Neural cell (in vitro differentiated cells): Measurements from ENCODE around the gene KATNAL2. TPM values are rescaled to one million over a fixed set of nuclear protein-coding genes. Genes with fewer than 3 reads are reported as not detected.

ENCODE experiments used
- H2AFZ ChIP-seq: fragments of 200-600, 300-800 bp; sonication (generic), shearing (Covaris generic); 2 replicates; pipeline ENCODE4 v1.6.0; 2014; ENCODE audit warnings: low read depth, mild to moderate bottlenecking, antibody characterized with exemption, low read length, moderate library complexity
- H3F3A ChIP-seq: fragments of 200-600 bp; shearing (Covaris generic); 2 replicates; pipeline ENCODE4 v1.6.1; 2016; ENCODE audit warnings: mild to moderate bottlenecking, moderate library complexity, mixed read lengths, antibody characterized with exemption, low read length; ENCODE audit not compliant: insufficient read depth, poor library complexity, severe bottlenecking
- H3K27ac ChIP-seq: fragments of 200-600, 300-800 bp; sonication (generic), shearing (Covaris generic); 2 replicates; pipeline ENCODE4 v1.5.1; 2014; ENCODE audit warnings: mild to moderate bottlenecking, low read length, moderate library complexity
- H3K27me3 ChIP-seq: fragments of 300-800, 200-600 bp; sonication (generic), shearing (Covaris generic); 2 replicates; pipeline ENCODE4 v1.6.0; 2014; ENCODE audit warnings: mild to moderate bottlenecking, low read depth, low read length, moderate library complexity; ENCODE audit not compliant: insufficient read depth
- H3K36me3 ChIP-seq: fragments of 300-800, 200-600 bp; sonication (generic), shearing (Covaris generic); 2 replicates; pipeline ENCODE4 v1.5.1; 2014; ENCODE audit warnings: mild to moderate bottlenecking, antibody characterized with exemption, low read length, moderate library complexity; ENCODE audit not compliant: insufficient read depth
- H3K4me2 ChIP-seq: fragments of 300-800, 200-600 bp; sonication (generic), shearing (Covaris generic); 2 replicates; pipeline ENCODE4 v1.6.0; 2014; ENCODE audit warnings: mild to moderate bottlenecking, low read length
- H3K4me3 ChIP-seq: fragments of 300-800, 200-600 bp; sonication (generic), shearing (Covaris generic); 2 replicates; pipeline ENCODE4 v1.5.1; 2014; ENCODE audit warnings: mild to moderate bottlenecking, low read length, moderate library complexity
- H3K79me2 ChIP-seq: fragments of 200-600 bp; shearing (Covaris generic); replicated peaks from 2 replicates; pipeline ENCODE4 v1.6.0; 2014; ENCODE audit warnings: mild to moderate bottlenecking, low read length, moderate library complexity; ENCODE audit not compliant: insufficient read depth
- H3K9ac ChIP-seq: fragments of 300-800, 200-600 bp; sonication (generic), shearing (Covaris generic); 2 replicates; pipeline ENCODE4 v1.6.1; 2016; ENCODE audit warnings: mild to moderate bottlenecking, low read length, mixed read lengths
- H3K9me2 ChIP-seq: fragments of 200-600 bp; shearing (Covaris generic); 2 replicates; pipeline ENCODE4 v1.6.1; 2016; ENCODE audit warnings: mild to moderate bottlenecking, low read length, mixed read lengths; ENCODE audit not compliant: insufficient read depth
- H3K9me3 ChIP-seq: fragments of 200-600, 300-800 bp; sonication (generic), shearing (Covaris generic); 2 replicates; pipeline ENCODE4 v1.6.1; 2016; ENCODE audit warnings: mild to moderate bottlenecking, mixed run types, low read length, moderate library complexity, mixed read lengths
- H4K20me1 ChIP-seq: fragments of 200-600 bp; shearing (Covaris generic); 2 replicates; pipeline ENCODE4 v1.6.1; 2016; ENCODE audit warnings: mild to moderate bottlenecking, mixed run types; ENCODE audit not compliant: insufficient read depth
- EP300 ChIP-seq: fragments of 450-650 bp; conservative IDR thresholded peaks from 2 replicates; pipeline ENCODE4 v1.6.1; 2014; ENCODE audit warnings: antibody characterized with exemption, mild to moderate bottlenecking, moderate library complexity; ENCODE audit not compliant: poor library complexity, severe bottlenecking
- EZH2 ChIP-seq: fragments of 200-600, 300-800 bp; shearing (Covaris generic), sonication (generic); IDR thresholded peaks from 2 replicates; pipeline ENCODE4 v1.6.1; 2014; ENCODE audit warnings: antibody characterized with exemption, low read length, borderline replicate concordance, mild to moderate bottlenecking; ENCODE audit not compliant: insufficient read depth, poor library complexity, severe bottlenecking
- MXI1 ChIP-seq: fragments of 450-650 bp; conservative IDR thresholded peaks from 2 replicates; pipeline ENCODE4 v1.6.1; 2014; ENCODE audit warnings: antibody characterized with exemption, mild to moderate bottlenecking; ENCODE audit not compliant: poor library complexity, severe bottlenecking
- POLR2AphosphoS5 ChIP-seq: IDR thresholded peaks from 2 replicates; pipeline ENCODE4 v1.6.1; 2012
- RAD21 ChIP-seq: fragments of 450-650 bp; conservative IDR thresholded peaks from 2 replicates; pipeline ENCODE4 v1.6.1; 2014; ENCODE audit warnings: antibody characterized with exemption, mild to moderate bottlenecking, moderate library complexity
- SMC3 ChIP-seq: fragments of 450-650 bp; conservative IDR thresholded peaks from 2 replicates; pipeline ENCODE4 v1.6.1; 2014; ENCODE audit warnings: antibody characterized with exemption, mild to moderate bottlenecking, moderate library complexity; ENCODE audit not compliant: poor library complexity
- TAF1 ChIP-seq: IDR thresholded peaks from 2 replicates; pipeline ENCODE4 v1.6.1; 2012; ENCODE audit warnings: low read depth
- polyA plus RNA-seq: library from polyadenylated mRNA; depleted of rRNA; stranded (reverse); fragments of >200 nt; gene quantifications from 2 replicates; pipeline ENCODE4 v1.2.3, GENCODE V29; 2014
- TF ChIP-seq, protein P1 (sequence below): fragments of 450-650 bp; IDR thresholded peaks from 2 replicates; pipeline ENCODE4 v1.5.1; 2014; ENCODE audit warnings: antibody characterized with exemption, mild to moderate bottlenecking, moderate library complexity; ENCODE audit not compliant: poor library complexity, severe bottlenecking
- TF ChIP-seq, protein P2 (sequence below): IDR thresholded peaks from 2 replicates; pipeline ENCODE4 v1.6.1; 2012; ENCODE audit warnings: borderline replicate concordance

The KATNAL2 gene
- polyA plus RNA-seq, 1 donor from 2014 or later, result 1.4 TPM

DNA sequence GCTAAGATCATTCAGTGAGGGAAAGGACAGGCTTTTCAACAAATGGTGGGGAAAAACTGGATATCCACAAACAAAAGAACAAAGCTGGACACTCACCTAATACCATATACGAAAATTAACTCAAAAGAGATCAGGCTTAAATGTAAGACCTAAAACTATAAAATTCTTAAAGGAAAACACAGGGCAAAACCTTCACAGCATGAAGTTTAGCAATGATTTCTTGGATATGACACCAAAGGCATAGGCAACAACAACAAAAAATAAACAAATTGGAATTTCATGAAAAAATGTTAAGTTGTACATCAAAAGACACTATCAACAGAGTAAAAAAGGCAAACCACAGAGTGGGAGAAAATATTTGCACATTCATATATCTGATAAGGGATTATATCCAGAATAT lies 28.4 kb upstream of the KATNAL2 start:
- H3K9me2 ChIP-seq, result no peaks in the 10 kb centered on the region
- no peak overlapping the region for H3K9ac ChIP-seq
- no peak overlapping the region for H2AFZ ChIP-seq
- no peaks in the 10 kb centered on the region for H4K20me1 ChIP-seq
- no peaks in the 10 kb centered on the region for H3K27me3 ChIP-seq
- H3K4me3 ChIP-seq, result no peak overlapping the region
- H3K9me3 ChIP-seq, result peaks cover 7% of the 10 kb centered on the region
- H3K4me2 ChIP-seq, result no peak overlapping the region
- peaks cover 12% of the 10 kb centered on the region for H3K36me3 ChIP-seq
- no peaks in the 10 kb centered on the region for H3K79me2 ChIP-seq
- no peaks in the 10 kb centered on the region for H3F3A ChIP-seq
- no peak overlapping the region for H3K27ac ChIP-seq
- TF ChIP-seq EP300 (no peak), TAF1 (no peak), MXI1 (no peak), SMC3 (no peak), EZH2 (no peak), POLR2AphosphoS5 (no peak), RAD21 (no peak)
- TF ChIP-seq, protein P1, sequence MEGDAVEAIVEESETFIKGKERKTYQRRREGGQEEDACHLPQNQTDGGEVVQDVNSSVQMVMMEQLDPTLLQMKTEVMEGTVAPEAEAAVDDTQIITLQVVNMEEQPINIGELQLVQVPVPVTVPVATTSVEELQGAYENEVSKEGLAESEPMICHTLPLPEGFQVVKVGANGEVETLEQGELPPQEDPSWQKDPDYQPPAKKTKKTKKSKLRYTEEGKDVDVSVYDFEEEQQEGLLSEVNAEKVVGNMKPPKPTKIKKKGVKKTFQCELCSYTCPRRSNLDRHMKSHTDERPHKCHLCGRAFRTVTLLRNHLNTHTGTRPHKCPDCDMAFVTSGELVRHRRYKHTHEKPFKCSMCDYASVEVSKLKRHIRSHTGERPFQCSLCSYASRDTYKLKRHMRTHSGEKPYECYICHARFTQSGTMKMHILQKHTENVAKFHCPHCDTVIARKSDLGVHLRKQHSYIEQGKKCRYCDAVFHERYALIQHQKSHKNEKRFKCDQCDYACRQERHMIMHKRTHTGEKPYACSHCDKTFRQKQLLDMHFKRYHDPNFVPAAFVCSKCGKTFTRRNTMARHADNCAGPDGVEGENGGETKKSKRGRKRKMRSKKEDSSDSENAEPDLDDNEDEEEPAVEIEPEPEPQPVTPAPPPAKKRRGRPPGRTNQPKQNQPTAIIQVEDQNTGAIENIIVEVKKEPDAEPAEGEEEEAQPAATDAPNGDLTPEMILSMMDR, result no peak
- TF ChIP-seq, protein P2, sequence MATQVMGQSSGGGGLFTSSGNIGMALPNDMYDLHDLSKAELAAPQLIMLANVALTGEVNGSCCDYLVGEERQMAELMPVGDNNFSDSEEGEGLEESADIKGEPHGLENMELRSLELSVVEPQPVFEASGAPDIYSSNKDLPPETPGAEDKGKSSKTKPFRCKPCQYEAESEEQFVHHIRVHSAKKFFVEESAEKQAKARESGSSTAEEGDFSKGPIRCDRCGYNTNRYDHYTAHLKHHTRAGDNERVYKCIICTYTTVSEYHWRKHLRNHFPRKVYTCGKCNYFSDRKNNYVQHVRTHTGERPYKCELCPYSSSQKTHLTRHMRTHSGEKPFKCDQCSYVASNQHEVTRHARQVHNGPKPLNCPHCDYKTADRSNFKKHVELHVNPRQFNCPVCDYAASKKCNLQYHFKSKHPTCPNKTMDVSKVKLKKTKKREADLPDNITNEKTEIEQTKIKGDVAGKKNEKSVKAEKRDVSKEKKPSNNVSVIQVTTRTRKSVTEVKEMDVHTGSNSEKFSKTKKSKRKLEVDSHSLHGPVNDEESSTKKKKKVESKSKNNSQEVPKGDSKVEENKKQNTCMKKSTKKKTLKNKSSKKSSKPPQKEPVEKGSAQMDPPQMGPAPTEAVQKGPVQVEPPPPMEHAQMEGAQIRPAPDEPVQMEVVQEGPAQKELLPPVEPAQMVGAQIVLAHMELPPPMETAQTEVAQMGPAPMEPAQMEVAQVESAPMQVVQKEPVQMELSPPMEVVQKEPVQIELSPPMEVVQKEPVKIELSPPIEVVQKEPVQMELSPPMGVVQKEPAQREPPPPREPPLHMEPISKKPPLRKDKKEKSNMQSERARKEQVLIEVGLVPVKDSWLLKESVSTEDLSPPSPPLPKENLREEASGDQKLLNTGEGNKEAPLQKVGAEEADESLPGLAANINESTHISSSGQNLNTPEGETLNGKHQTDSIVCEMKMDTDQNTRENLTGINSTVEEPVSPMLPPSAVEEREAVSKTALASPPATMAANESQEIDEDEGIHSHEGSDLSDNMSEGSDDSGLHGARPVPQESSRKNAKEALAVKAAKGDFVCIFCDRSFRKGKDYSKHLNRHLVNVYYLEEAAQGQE, result no peak

DNA sequence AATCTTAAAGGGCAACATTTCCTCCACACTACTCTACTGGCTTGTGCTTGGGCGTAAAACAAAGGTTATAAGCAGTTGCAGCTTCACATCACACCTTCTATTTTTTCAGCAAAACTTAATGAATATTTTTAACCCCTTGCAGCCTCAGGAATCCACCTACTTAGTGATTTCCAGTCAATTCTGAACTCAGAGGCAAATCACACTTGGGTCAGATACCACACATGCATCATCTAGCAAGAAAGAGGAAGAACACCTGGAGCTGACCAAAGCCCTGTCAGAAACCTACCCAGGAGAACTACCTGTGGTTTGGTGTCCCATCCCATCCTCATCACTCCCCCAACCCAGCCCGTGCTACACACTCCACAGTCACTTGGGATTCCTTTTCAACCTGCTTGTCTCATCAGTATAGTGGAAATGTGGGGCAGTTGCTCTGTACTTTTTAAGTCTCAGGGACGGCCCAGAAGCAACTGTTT lies 25.6 kb upstream of the KATNAL2 start:
- H3F3A ChIP-seq, result no peaks in the 10 kb centered on the region
- no peak overlapping the region for H3K9ac ChIP-seq
- H3K36me3 ChIP-seq, result peaks cover 12% of the 10 kb centered on the region
- H3K9me3 ChIP-seq, result peaks cover 7% of the 10 kb centered on the region
- no peaks in the 10 kb centered on the region for H4K20me1 ChIP-seq
- H3K27me3 ChIP-seq, result no peaks in the 10 kb centered on the region
- no peak overlapping the region for H3K27ac ChIP-seq
- no peaks in the 10 kb centered on the region for H3K79me2 ChIP-seq
- no peaks in the 10 kb centered on the region for H3K9me2 ChIP-seq
- no peak overlapping the region for H3K4me2 ChIP-seq
- H2AFZ ChIP-seq, result no peak overlapping the region
- no peak overlapping the region for H3K4me3 ChIP-seq
- no peak for TF ChIP-seq RAD21
- no peak for TF ChIP-seq EP300
- no peak for TF ChIP-seq SMC3
- TF ChIP-seq, protein P2, result no peak
- TF ChIP-seq POLR2AphosphoS5, result no peak
- no peak for TF ChIP-seq EZH2
- no peak for TF ChIP-seq MXI1
- no peak for TF ChIP-seq TAF1
- TF ChIP-seq, protein P1, result no peak
